GM12878 (cell line): ENCODE results near the gene CIROP. TPM values are rescaled to one million over a fixed set of nuclear protein-coding genes. Genes with fewer than 3 reads are reported as not detected.

ENCODE experiments used
- BRCA1 ChIP-seq: IDR thresholded peaks from 2 replicates; pipeline ENCODE4 v1.6.1; 2011; ENCODE audit warnings: low read depth, low read length, improper control_type of control experiment
- CBX5 ChIP-seq: sonication (generic); IDR thresholded peaks from 2 replicates; pipeline ENCODE4 v1.6.1; 2016; ENCODE audit warnings: low read depth, moderate library complexity, mild to moderate bottlenecking, inconsistent platforms
- E2F8 ChIP-seq: fragments of 450-650 bp; IDR thresholded peaks from 2 replicates; pipeline ENCODE4 v1.6.1; 2018; ENCODE audit warnings: mild to moderate bottlenecking, low read depth, moderate library complexity; ENCODE audit not compliant: partially characterized antibody
- EGR1 ChIP-seq, 2 experiments: IDR thresholded peaks; 1 replicate in 1 of 2; 2 replicates in 1 of 2; pipeline ENCODE4 v1.6.1; 2011 to 2012; ENCODE audit warnings: low read depth in 2 of 2, low read length in 2 of 2, borderline replicate concordance in 1 of 2, mild to moderate bottlenecking in 1 of 2, moderate library complexity in 1 of 2
- ESRRA ChIP-seq: IDR thresholded peaks from 2 replicates; pipeline ENCODE4 v1.6.1; 2012; ENCODE audit warnings: mild to moderate bottlenecking, low read length, improper control_type of control experiment
- EZH2 ChIP-seq: IDR thresholded peaks from 2 replicates; pipeline ENCODE4 v1.6.1; 2012; ENCODE audit warnings: low read depth, mild to moderate bottlenecking, control low read depth, inconsistent platforms, low read length, borderline replicate concordance; ENCODE audit not compliant: control insufficient read depth
- FOXK2 ChIP-seq: fragments of 450-650 bp; IDR thresholded peaks from 2 replicates; pipeline ENCODE4 v1.6.1; 2017; ENCODE audit warnings: mild to moderate bottlenecking, moderate library complexity
- FOXM1 ChIP-seq: IDR thresholded peaks from 2 replicates; pipeline ENCODE4 v1.6.1; 2012; ENCODE audit warnings: low read depth, mild to moderate bottlenecking, inconsistent platforms, low read length, moderate library complexity
- GATAD2B ChIP-seq: fragments of 450-650 bp; conservative IDR thresholded peaks from 2 replicates; pipeline ENCODE4 v1.6.1; 2017; ENCODE audit warnings: low read depth, mild to moderate bottlenecking, moderate library complexity
- HDAC2 ChIP-seq: fragments of 200-600 bp; sonication (generic); IDR thresholded peaks from 2 replicates; pipeline ENCODE4 v1.6.1; 2017
- IRF3 ChIP-seq: fragments of 450-650 bp; IDR thresholded peaks from 2 replicates; pipeline ENCODE4 v1.6.1; 2014; ENCODE audit warnings: mild to moderate bottlenecking
- MAX ChIP-seq: IDR thresholded peaks from 2 replicates; pipeline ENCODE4 v1.6.1; 2012; ENCODE audit warnings: low read depth, low read length, improper control_type of control experiment
- MTA2 ChIP-seq: fragments of 450-650 bp; IDR thresholded peaks from 2 replicates; pipeline ENCODE4 v1.6.1; 2016; ENCODE audit warnings: low read depth, mild to moderate bottlenecking, moderate library complexity
- NBN ChIP-seq: fragments of 450-650 bp; IDR thresholded peaks from 2 replicates; pipeline ENCODE4 v1.6.1; 2016
- PAX5 ChIP-seq: IDR thresholded peaks from 2 replicates; pipeline ENCODE4 v1.6.1; 2011; ENCODE audit warnings: low read depth, low read length, borderline replicate concordance
- PBX3 ChIP-seq: IDR thresholded peaks from 2 replicates; pipeline ENCODE4 v1.6.1; 2011; ENCODE audit warnings: mild to moderate bottlenecking, low read depth, low read length, moderate library complexity; ENCODE audit not compliant: insufficient replicate concordance
- POLR2A ChIP-seq: IDR thresholded peaks from 2 replicates; pipeline ENCODE4 v1.6.1; 2011; ENCODE audit warnings: low read depth, mild to moderate bottlenecking, low read length
- RELB ChIP-seq: fragments of 450-650 bp; IDR thresholded peaks from 2 replicates; pipeline ENCODE4 v1.6.1; 2017; ENCODE audit warnings: low read depth, mild to moderate bottlenecking, moderate library complexity
- SMAD1 ChIP-seq: fragments of 450-650 bp; IDR thresholded peaks from 2 replicates; pipeline ENCODE4 v1.6.1; 2018; ENCODE audit warnings: mild to moderate bottlenecking, low read depth; ENCODE audit not compliant: partially characterized antibody
- YBX1 ChIP-seq: fragments of 450-650 bp; IDR thresholded peaks from 2 replicates; pipeline ENCODE4 v1.6.1; 2016; ENCODE audit warnings: antibody characterized with exemption
- YY1 ChIP-seq: IDR thresholded peaks from 2 replicates; pipeline ENCODE4 v1.6.1; 2011; ENCODE audit warnings: low read depth, mild to moderate bottlenecking, low read length
- ZNF217 ChIP-seq: fragments of 450-650 bp; IDR thresholded peaks from 2 replicates; pipeline ENCODE4 v1.6.1; 2017; ENCODE audit warnings: antibody characterized with exemption, mild to moderate bottlenecking
- ZNF274 ChIP-seq: IDR thresholded peaks from one replicate; pipeline ENCODE4 v1.8.0; 2011; ENCODE audit not compliant: insufficient read length, insufficient read depth
- polyA plus RNA-seq, 11 experiments: library from polyadenylated mRNA; depleted of rRNA in 4 of 11; unstranded in 6 of 11; stranded (reverse) in 5 of 11; fragments of >200 nt; fragmentation: Nextera tagmentation in 4 of 11; fragmentation: Illumina TruSeq in 1 of 11; extraction: Ambion mirVana in 4 of 11; extraction: Trizol in 1 of 11; gene quantifications; 1 replicate in 1 of 11; 2 replicates in 10 of 11; pipeline versions ENCODE4 v1.2.1 to v1.2.3, GENCODE V29; 2011 to 2016; ENCODE audit warnings: inconsistent platforms in 2 of 11, missing spikeins in 2 of 11, low read depth in 1 of 11
- total RNA-seq, 4 experiments: library from RNA; depleted of rRNA in 3 of 4; stranded (reverse); fragments of >200 nt in 3 of 4; fragmentation: Illumina TruSeq in 1 of 4; extraction: Trizol in 1 of 4; gene quantifications; 2 replicates each; pipeline versions ENCODE4 v1.2.1 to v1.2.3, GENCODE V29; 2013 to 2021

The CIROP gene
- total and polyA plus RNA-seq, 10 of the 15 experiments (the other 5 are each of a cell fraction or from before 2014, with no cell fraction given): not detected

GRCh38 chr14:23095196-23096108, 9.3 kb downstream of the CIROP start, which contains the start of gene C14orf119 (continued):
- no peak for TF ChIP-seq ZNF217
- peak; percentile 55; the same call in 1 of the 2 replicates for TF ChIP-seq MTA2
- no peak for TF ChIP-seq FOXM1
- TF ChIP-seq SMAD1: no peak
- TF ChIP-seq GATAD2B: 0 out of 2 replicates have a peak, but pooled peaks have one; percentile 21
- TF ChIP-seq YBX1: no peak
- peak; percentile 71 for TF ChIP-seq RELB
- TF ChIP-seq HDAC2: no peak
- no peak for TF ChIP-seq ESRRA
- no peak for TF ChIP-seq CBX5
- no peak; the same call in none of the 2 replicates for TF ChIP-seq MAX
- TF ChIP-seq YY1: no peak
- no peak for TF ChIP-seq PBX3
- TF ChIP-seq NBN: peak; percentile 15; the same call in 1 of the 2 replicates
- no peak for TF ChIP-seq IRF3
- peak; percentile 61; the same call in 1 of the 2 replicates for TF ChIP-seq POLR2A
- TF ChIP-seq E2F8: no peak
- peak in 1 of 2 experiments; percentile 95; a peak in 2 of 3 replicates for TF ChIP-seq EGR1 (IDR thresholded peaks at IDR 0.05; ENCODE audit: borderline replicate concordance in 1 of 2, low read depth in 2 of 2, low read length in 2 of 2)
- no peak for TF ChIP-seq EZH2
- TF ChIP-seq ZNF274: no peak
- TF ChIP-seq FOXK2: peak; percentile 50; the same call in 1 of the 2 replicates
- no peak for TF ChIP-seq PAX5
- no peak for TF ChIP-seq BRCA1
